Measurements from ENCODE around the gene PLAAT1.

PLAAT1 gene

GRCh38 chr3:193240850-193241706 is at the start of gene PLAAT1:
Gene PLAAT1, plus strand, starts transcription at chr3:193241222. Its CDS starts 14,429 bp downstream, at chr3:193255651.
- no peak for DNase-seq (ENCODE audit: low read depth)

GRCh38 chr3:193194371-193194770 is 46.7 kb upstream of the PLAAT1 start:
- no peak for DNase-seq (ENCODE audit: low read depth)

GRCh38 chr3:193196746-193197145 is 44.3 kb upstream of the PLAAT1 start:
- no peak for DNase-seq (ENCODE audit: low read depth)

GRCh38 chr3:193207290-193208273 is 33.4 kb upstream of the PLAAT1 start:
- DNase-seq (ENCODE audit: low read depth), result no peak

GRCh38 chr3:193210618-193211017 is 30.4 kb upstream of the PLAAT1 start:
- DNase-seq (ENCODE audit: low read depth), result no peak

- DNase-seq (ENCODE audit: low read depth), result no peak
Observed at GRCh38 chr3:193211173-193211572, 29.8 kb upstream of the PLAAT1 start.

- DNase-seq (ENCODE audit: low read depth), result no peak
Observed at GRCh38 chr3:193211984-193212383, 29.0 kb upstream of the PLAAT1 start.

GRCh38 chr3:193212844-193213243 is 28.2 kb upstream of the PLAAT1 start:
- DNase-seq (ENCODE audit: low read depth), result no peak

GRCh38 chr3:193214445-193214844 is 26.6 kb upstream of the PLAAT1 start:
- no peak for DNase-seq (ENCODE audit: low read depth)

GRCh38 chr3:193225302-193226125 is 15.5 kb upstream of the PLAAT1 start:
- no peak for DNase-seq (ENCODE audit: low read depth)

GRCh38 chr3:193228206-193228605 is 12.8 kb upstream of the PLAAT1 start:
- no peak for DNase-seq (ENCODE audit: low read depth)

- no peak for DNase-seq (ENCODE audit: low read depth)
Observed at GRCh38 chr3:193229851-193230420, 11.1 kb upstream of the PLAAT1 start.

GRCh38 chr3:193230610-193231009 is 10.4 kb upstream of the PLAAT1 start:
- DNase-seq (ENCODE audit: low read depth), result no peak

- no peak for DNase-seq (ENCODE audit: low read depth)
Observed at GRCh38 chr3:193231201-193231600, 9.8 kb upstream of the PLAAT1 start.

GRCh38 chr3:193236599-193236998 is 4.4 kb upstream of the PLAAT1 start:
- DNase-seq (ENCODE audit: low read depth), result no peak

- no peak for DNase-seq (ENCODE audit: low read depth)
Observed at GRCh38 chr3:193237030-193237429, 4.0 kb upstream of the PLAAT1 start.

- DNase-seq (ENCODE audit: low read depth), result no peak
Observed at GRCh38 chr3:193240436-193240849, 579 bp upstream of the PLAAT1 start.

GRCh38 chr3:193241716-193242115 is 694 bp downstream of the PLAAT1 start:
- no peak for DNase-seq (ENCODE audit: low read depth)

- DNase-seq (ENCODE audit: low read depth), result no peak
Observed at GRCh38 chr3:193243571-193243970, 2.5 kb downstream of the PLAAT1 start.

- no peak for DNase-seq (ENCODE audit: low read depth)
Observed at GRCh38 chr3:193248848-193249468, 7.9 kb downstream of the PLAAT1 start.

GRCh38 chr3:193250492-193250891 is 9.5 kb downstream of the PLAAT1 start:
- DNase-seq (ENCODE audit: low read depth), result no peak

Measured in activated T-cell treated with anti-CD3 and anti-CD28 coated beads for 24 hours (primary cell).